IMR-90 (cell line): ENCODE measurements around the gene NTM.
A peak's percentile ranks its signal among the peaks of the same experiment; 100 is the strongest.

Experiments used
- BHLHE40 ChIP-seq: fragments of 150-350 bp; IDR thresholded peaks from 2 replicates; pipeline ENCODE4 v1.6.1; 2016; ENCODE audit warnings: mild to moderate bottlenecking, low read depth, low read length
- CEBPB ChIP-seq: IDR thresholded peaks from 2 replicates; pipeline ENCODE4 v1.6.1; 2012; ENCODE audit warnings: low read depth, low read length, improper control_type of control experiment
- CTCF ChIP-seq: conservative IDR thresholded peaks from 2 replicates; pipeline ENCODE4 v1.5.1; 2012; ENCODE audit warnings: mild to moderate bottlenecking, low read depth, low read length, improper control_type of control experiment
- ELK1 ChIP-seq: fragments of 150-350 bp; IDR thresholded peaks from 2 replicates; pipeline ENCODE4 v1.6.1; 2016; ENCODE audit warnings: low read depth, mild to moderate bottlenecking, low read length, moderate library complexity, borderline replicate concordance
- FOS ChIP-seq: fragments of 150-350 bp; IDR thresholded peaks from 2 replicates; pipeline ENCODE4 v1.6.1; 2016; ENCODE audit warnings: low read depth, low read length
- MAZ ChIP-seq: IDR thresholded peaks from 2 replicates; pipeline ENCODE4 v1.6.1; 2012; ENCODE audit warnings: low read depth, mild to moderate bottlenecking, low read length, improper control_type of control experiment, moderate library complexity, borderline replicate concordance
- MXI1 ChIP-seq: IDR thresholded peaks from 2 replicates; pipeline ENCODE4 v1.6.1; 2012; ENCODE audit warnings: low read depth, mild to moderate bottlenecking, low read length, moderate library complexity, borderline replicate concordance
- NFE2L2 ChIP-seq: fragments of 150-350 bp; IDR thresholded peaks from 2 replicates; pipeline ENCODE4 v1.6.1; 2016; ENCODE audit warnings: low read depth, mild to moderate bottlenecking, low read length
- POLR2A ChIP-seq: IDR thresholded peaks from 2 replicates; pipeline ENCODE4 v1.6.1; 2012; ENCODE audit warnings: mild to moderate bottlenecking, low read depth, low read length
- RAD21 ChIP-seq: IDR thresholded peaks from 2 replicates; pipeline ENCODE4 v1.6.1; 2012; ENCODE audit warnings: low read length, improper control_type of control experiment
- RFX5 ChIP-seq: IDR thresholded peaks from 2 replicates; pipeline ENCODE4 v1.8.0; 2012; ENCODE audit warnings: low read depth, mild to moderate bottlenecking, low read length, moderate library complexity
- USF2 ChIP-seq: fragments of 150-350 bp; IDR thresholded peaks from 2 replicates; pipeline ENCODE4 v1.6.1; 2017; ENCODE audit warnings: mild to moderate bottlenecking, antibody characterized with exemption, low read length, low read depth

- TF ChIP-seq CTCF (no peak), RAD21 (no peak), POLR2A (no peak), CEBPB (0 out of 2 replicates have a peak, but pooled peaks have one; percentile 56), RFX5 (no peak), USF2 (no peak), BHLHE40 (no peak), MXI1 (no peak), NFE2L2 (no peak), FOS (peak; percentile 80), ELK1 (no peak), MAZ (no peak)
Observed at GRCh38 chr11:132111838-132112237, 741.4 kb downstream of the NTM start.
